ENCODE measurements around the gene SQSTM1. TPM values are rescaled to one million over a fixed set of nuclear protein-coding genes. Genes with fewer than 3 reads are reported as not detected.

SQSTM1 gene
- total RNA-seq, 4 donors from 2014 or later: 408 to 463 (median 452) TPM

DNA sequence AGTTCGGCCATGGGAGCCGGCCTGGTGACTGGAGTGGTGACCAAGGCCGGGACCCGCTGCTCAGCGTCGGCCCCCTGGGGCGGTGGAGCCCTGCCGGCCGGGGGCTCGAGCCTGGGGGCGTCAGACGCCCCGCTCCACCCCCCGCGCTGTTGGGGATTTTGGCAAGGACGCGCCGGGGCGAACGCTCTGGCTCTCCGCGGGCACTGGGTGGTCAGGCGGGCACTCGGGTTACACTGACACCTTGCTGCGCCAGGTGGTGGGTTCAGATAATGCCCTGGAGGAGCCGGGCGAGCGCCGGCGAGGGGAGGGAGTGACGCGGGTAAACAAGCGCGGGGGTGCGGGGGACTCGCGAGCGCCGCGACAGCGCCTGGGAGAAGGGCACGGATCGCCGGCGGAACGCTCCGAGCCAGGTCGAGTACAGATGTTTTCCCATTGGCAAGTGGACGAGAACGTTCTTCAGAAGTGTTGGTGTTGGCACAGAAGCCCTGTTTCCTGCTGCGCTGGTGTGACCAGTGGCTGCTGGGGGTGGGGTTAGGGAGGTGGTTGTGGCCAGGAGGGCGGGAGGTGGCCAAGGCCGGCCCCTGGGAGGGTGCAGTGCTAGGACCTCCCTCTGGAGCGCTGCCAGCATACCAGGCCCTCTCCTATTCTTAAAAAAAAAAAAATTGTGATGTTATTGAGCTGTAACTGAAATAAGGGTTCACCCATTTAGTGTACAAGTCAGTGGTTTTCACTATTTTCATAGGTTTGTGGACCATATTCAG is 773 bp downstream of the SQSTM1 start:
- Histone ChIP-seq H3K36me3 (peaks cover 11 to 40% (median 12%) of the 10 kb centered on the region in 3 donors), H3K4me3 (peak overlapping the region; percentile 80 to 88 (median 86)), H3K4me1 (peaks cover 0 to 82% (median 61%) of the 10 kb centered on the region in 4 donors), H3K27me3 (no peaks in the 10 kb centered on the region), H3K9me3 (no peaks in the 10 kb centered on the region), H3K27ac (peak overlapping the region; percentile 95 to 100 (median 98))
- WGBS, 2 donors: 0 to 1% methylated on average over 33 to 37 of the region's 54 CpGs
- DNase-seq (ENCODE audit: low spot score in 2 of 2): peak; percentile 95 to 97
- no peak for TF ChIP-seq CTCF (IDR thresholded peaks at IDR 0.05)
- TF ChIP-seq EP300 (IDR thresholded peaks at IDR 0.05): peak; percentile 56 to 99
- TF ChIP-seq POLR2A (IDR thresholded peaks at IDR 0.05): peak; percentile 70 to 90

DNA sequence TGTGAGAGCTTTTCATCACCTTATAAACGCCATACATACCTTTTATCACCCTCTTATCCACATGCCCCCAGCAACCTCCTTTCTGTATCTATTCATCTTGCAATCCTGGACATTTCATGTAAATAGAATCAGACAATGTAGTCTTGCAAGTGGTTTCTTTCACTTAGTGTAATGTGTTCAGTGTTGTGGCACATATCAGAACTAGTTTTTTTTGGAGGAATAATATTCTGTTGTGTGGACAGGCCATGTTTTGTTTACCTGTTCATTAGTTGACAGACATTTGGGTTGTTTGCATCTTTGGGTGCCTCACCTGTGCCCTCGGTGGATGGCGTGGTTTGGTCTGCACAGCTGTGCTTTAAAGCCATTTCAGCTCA is 1.3 kb downstream of the SQSTM1 start:
- WGBS, 2 donors: 56 to 58% methylated on average over 3 of the region's 3 CpGs
- TF ChIP-seq EP300 (IDR thresholded peaks at IDR 0.05): no peak
- no peak for TF ChIP-seq CTCF (IDR thresholded peaks at IDR 0.05)
- no peak for TF ChIP-seq POLR2A (IDR thresholded peaks at IDR 0.05)
- Histone ChIP-seq H3K27ac (peak overlapping the region; percentile 57 to 99 (median 96)), H3K4me3 (peak overlapping the region; percentile 31 to 88 (median 84)), H3K27me3 (no peaks in the 10 kb centered on the region), H3K36me3 (peaks cover 11 to 46% (median 15%) of the 10 kb centered on the region in 3 donors), H3K9me3 (no peaks in the 10 kb centered on the region), H3K4me1 (peaks cover 0 to 81% (median 57%) of the 10 kb centered on the region in 4 donors)
- no peak for DNase-seq (ENCODE audit: low spot score in 2 of 2)

DNA sequence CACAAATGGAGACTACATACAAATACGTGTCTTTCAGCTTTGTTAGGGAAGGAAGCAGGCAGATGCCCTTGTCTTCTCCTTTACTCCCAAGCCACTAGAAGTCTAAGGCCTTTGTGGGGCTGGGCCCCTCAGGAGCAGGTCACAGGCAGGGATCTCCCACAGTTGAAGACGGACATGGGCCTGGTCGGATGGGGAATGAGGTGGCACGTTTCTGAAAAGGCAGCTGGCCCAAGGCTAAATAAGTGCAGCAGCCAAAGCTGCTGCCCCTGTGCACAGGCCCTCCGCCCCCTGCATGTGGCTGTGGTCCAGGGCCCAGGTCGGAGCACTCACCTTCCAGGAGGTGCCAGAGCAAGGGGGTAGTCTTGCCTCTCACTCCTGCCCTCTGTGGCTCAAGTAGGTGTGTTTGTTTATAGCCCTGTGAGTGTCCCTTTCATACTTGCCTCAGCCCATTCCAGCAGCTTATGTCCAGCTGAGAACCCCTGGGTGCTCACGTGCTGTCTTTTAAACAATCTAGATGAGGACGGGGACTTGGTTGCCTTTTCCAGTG is 1.8 kb downstream of the SQSTM1 start:
- Histone ChIP-seq H3K36me3 (peaks cover 11 to 50% (median 20%) of the 10 kb centered on the region in 3 donors), H3K4me1 (peaks cover 0 to 81% (median 52%) of the 10 kb centered on the region in 4 donors), H3K4me3 (peak overlapping the region; percentile 31 to 88 (median 84)), H3K27ac (peak overlapping the region in 3 of 4 donors; percentile 57 to 99 (median 98)), H3K27me3 (no peaks in the 10 kb centered on the region), H3K9me3 (no peaks in the 10 kb centered on the region)
- 47 to 55% methylated on average over 7 to 8 of the region's 8 CpGs for WGBS, 2 donors
- TF ChIP-seq POLR2A (IDR thresholded peaks at IDR 0.05) (no peak), CTCF (IDR thresholded peaks at IDR 0.05) (no peak), EP300 (IDR thresholded peaks at IDR 0.05) (no peak)
- DNase-seq (ENCODE audit: low spot score in 2 of 2): no peak

- peaks cover 12 to 67% (median 24%) of the 10 kb centered on the region in 3 donors for H3K36me3 ChIP-seq
- H3K4me3 ChIP-seq: peak overlapping the region in 1 of 4 donors; percentile 80
- no peak for DNase-seq (ENCODE audit: low spot score in 2 of 2)
- H3K27ac ChIP-seq: no peak overlapping the region
- TF ChIP-seq POLR2A (IDR thresholded peaks at IDR 0.05) (no peak), CTCF (IDR thresholded peaks at IDR 0.05) (no peak), EP300 (IDR thresholded peaks at IDR 0.05) (no peak)
- H3K27me3 ChIP-seq: no peaks in the 10 kb centered on the region
- 89 to 90% methylated on average over 10 to 20 of the region's 22 CpGs for WGBS, 2 donors
- no peaks in the 10 kb centered on the region for H3K9me3 ChIP-seq
- H3K4me1 ChIP-seq: peaks cover 0 to 81% (median 42%) of the 10 kb centered on the region in 4 donors
Measured at GRCh38 chr5:179823937-179824744, 3.4 kb downstream of the SQSTM1 start.

All from tibial nerve (tissue), 4 donors.